ENCODE data around the gene MEIOSIN.
"Not testable (repeated sequence)": the region's sequence is repeated elsewhere in the genome, so short reads cannot be mapped to it uniquely, and the experiment has no call there.

The MEIOSIN gene, protein sequence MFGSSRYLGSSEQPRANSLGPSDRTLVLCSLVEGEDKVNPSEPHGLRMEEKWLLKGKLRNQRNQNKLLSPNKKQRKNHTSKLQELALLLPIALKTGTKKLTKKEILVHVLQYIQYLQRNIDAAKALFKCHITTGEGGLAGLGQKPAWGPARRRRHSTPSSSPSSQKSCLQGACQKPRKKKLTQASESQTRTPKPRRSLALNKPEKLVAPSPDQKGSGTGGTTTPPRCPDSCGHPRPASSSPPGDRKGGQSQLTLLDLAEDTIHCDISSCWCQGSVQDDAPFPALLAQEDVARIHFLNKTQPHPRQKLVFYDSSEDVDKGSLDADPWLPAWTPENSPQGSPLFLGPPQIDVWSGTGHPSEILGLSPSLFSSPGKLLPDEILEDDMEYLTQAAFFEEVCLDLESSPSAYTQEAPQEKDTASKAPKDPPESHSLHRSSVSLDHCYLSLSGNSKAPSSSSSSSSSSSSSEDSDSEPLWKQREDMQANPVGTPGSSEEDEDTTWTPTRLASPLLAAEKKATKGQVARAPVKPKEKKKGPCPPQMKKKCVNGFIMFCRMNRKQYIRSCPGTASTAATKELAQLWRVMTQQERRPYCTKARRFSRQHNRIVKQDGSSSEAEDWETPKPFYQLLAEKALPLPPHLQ

GRCh38 chr19:45733160-45733810 lies at the start of gene MEIOSIN:
MEIOSIN (plus strand) TSS chr19:45733439; CDS start chr19:45735377, 1,938 bp downstream.
- no peak for DNase-seq (ENCODE audit: low read depth)
- H3K4me3 ChIP-seq (ENCODE audit: low read depth, low read length), result no peak within 1 kb of the TSS
- in situ Hi-C loops (cut with HindIII; ENCODE audit: low sequenced_read_pairs), result no loop called here
- TF ChIP-seq, protein P1, sequence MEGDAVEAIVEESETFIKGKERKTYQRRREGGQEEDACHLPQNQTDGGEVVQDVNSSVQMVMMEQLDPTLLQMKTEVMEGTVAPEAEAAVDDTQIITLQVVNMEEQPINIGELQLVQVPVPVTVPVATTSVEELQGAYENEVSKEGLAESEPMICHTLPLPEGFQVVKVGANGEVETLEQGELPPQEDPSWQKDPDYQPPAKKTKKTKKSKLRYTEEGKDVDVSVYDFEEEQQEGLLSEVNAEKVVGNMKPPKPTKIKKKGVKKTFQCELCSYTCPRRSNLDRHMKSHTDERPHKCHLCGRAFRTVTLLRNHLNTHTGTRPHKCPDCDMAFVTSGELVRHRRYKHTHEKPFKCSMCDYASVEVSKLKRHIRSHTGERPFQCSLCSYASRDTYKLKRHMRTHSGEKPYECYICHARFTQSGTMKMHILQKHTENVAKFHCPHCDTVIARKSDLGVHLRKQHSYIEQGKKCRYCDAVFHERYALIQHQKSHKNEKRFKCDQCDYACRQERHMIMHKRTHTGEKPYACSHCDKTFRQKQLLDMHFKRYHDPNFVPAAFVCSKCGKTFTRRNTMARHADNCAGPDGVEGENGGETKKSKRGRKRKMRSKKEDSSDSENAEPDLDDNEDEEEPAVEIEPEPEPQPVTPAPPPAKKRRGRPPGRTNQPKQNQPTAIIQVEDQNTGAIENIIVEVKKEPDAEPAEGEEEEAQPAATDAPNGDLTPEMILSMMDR (IDR thresholded peaks at IDR 0.05; ENCODE audit: low read depth, low read length, missing control alignments), result no peak

- DNase-seq (ENCODE audit: low read depth); in situ Hi-C loops (cut with HindIII; ENCODE audit: low sequenced_read_pairs): not testable (repeated sequence)
These were observed 48.2 kb upstream of the MEIOSIN start for GRCh38 chr19:45685045-45685444.

DNA sequence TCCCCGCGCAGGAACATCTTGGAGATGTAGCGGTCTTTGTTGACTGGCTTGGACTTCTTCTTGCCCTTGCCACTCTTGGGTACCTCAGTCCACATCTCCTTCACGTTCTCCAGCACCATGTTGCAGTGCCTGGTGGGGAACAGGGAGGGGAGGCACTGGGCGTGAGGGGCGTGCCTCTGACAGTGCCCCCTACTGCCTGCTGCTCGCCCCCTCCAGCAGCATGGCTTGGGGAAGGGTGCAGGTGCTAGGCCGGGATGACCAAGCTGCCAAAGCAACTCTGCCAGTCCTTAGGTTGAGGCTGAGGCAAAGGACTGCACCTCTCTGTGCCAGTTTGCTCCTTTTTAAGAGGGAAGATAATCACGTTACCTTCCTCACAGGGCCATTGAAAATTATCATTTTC lies 45.6 kb upstream of the MEIOSIN start:
- no peak overlapping the region for H3K4me3 ChIP-seq (ENCODE audit: low read depth, low read length)
- no peak for DNase-seq (ENCODE audit: low read depth)
- TF ChIP-seq, protein P1 (IDR thresholded peaks at IDR 0.05; ENCODE audit: low read depth, low read length, missing control alignments), result no peak
- in situ Hi-C loops (cut with HindIII; ENCODE audit: low sequenced_read_pairs), result no loop called here

More at GRCh38 chr19:45685045-45685444, 48.2 kb upstream of the MEIOSIN start:
- not testable (repeated sequence) for H3K4me3 ChIP-seq (ENCODE audit: low read depth, low read length)

DNA sequence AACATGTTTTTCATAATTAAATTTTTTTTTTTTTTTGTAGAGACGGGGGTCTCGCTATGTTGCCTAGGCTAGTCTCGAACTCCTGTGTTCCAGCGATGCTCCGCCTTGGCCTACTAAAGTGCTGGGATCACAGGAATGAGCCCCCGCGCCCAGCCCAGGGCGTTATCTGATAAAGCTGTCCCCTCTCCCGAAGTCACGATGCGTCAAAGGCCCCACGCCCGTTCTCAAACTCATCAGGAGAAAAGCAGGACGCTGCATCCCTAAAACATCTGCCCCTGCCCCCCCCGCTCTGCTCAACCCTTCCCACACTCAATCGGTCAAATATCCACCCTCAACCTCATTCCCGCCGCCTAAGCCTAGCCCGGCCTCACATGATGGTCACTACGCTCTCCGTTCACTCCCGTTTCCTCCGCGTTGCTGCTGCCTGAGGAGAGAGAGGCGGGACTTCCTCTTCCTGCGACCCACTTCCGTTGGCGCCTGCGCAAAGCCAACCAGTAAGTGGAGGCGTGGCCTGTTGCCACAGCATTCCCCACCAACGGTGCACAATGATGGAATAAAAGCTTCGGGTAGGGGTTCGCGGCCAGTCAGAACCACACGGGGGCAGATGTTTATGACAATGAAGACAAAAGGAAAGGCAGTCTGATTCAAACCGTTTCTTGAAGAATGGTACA lies 41.6 kb upstream of the MEIOSIN start, which contains the start of gene SNRPD2:
TSS of gene SNRPD2 (minus strand) at position 438 of the 671 bp plus-strand sequence. CDS start at position 373, 65 bp downstream.
- TF ChIP-seq, protein P1 (IDR thresholded peaks at IDR 0.05; ENCODE audit: low read depth, low read length, missing control alignments), result no peak
- peak within 1 kb of the TSS; percentile 96 for H3K4me3 ChIP-seq (ENCODE audit: low read depth, low read length)
- in situ Hi-C loops (cut with HindIII; ENCODE audit: low sequenced_read_pairs), result no loop called here

DNA sequence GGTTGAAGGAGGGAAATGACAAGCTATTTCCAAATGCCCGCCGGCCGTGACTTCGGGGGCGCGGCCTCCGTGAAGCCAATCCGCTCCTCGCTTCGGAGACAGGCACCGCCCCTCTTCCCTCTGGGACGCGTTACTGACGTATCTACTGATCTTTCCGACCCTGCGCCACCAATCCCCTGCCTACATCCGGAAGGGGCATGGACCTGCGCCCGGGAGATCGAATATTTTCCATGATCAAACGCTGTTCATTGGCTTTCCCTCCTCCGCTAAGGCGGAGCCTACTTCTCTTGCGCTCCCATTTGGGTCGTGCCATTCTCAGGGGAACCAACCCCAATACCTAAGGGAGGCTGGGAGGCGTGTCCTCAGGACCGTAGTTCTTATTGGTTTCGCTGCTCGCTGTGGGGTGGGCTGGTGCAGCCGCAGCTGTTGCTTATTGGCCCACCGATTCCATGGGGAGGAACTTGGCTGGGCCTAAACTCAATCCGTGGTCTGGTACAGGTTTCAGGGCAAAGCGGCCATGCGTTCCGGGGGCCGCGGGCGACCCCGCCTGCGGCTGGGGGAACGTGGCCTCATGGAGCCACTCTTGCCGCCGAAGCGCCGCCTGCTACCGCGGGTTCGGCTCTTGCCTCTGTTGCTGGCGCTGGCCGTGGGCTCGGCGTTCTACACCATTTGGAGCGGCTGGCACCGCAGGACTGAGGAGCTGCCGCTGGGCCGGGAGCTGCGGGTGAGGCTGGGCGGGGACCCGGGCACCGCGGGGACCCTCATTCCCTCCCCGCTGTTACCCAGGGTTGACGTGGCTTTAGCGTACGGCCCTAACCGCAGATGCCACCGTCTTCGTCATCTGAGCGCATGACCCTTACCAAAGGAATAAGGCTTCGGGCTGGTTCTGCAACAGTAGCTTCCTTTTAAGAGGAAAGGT lies 40.8 kb upstream of the MEIOSIN start, which contains the start of gene QPCTL:
TSS of gene QPCTL (plus strand) at position 480 of the 919 bp plus-strand sequence. CDS start at position 518, 38 bp downstream.
- in situ Hi-C loops (cut with HindIII; ENCODE audit: low sequenced_read_pairs), result no loop called here
- peak; percentile 99 for DNase-seq (ENCODE audit: low read depth)
- TF ChIP-seq, protein P1 (IDR thresholded peaks at IDR 0.05; ENCODE audit: low read depth, low read length, missing control alignments), result no peak
- H3K4me3 ChIP-seq (ENCODE audit: low read depth, low read length), result peak within 1 kb of the TSS; percentile 96

More for the DNA sequence above, 41.6 kb upstream of the MEIOSIN start, which contains the start of gene SNRPD2:
- peak; percentile 89 for DNase-seq (ENCODE audit: low read depth)
